Sigmoid colon (tissue), 4 donors: ENCODE measurements around the gene MED13L.

Experiments used
- EP300 ChIP-seq, 4 donors: sonication (generic); formaldehyde crosslinking; IDR thresholded peaks; one replicate each; pipeline ENCODE4 v1.6.1; 2017; ENCODE audit warnings: antibody characterized with exemption in 4 of 4
- POLR2AphosphoS5 ChIP-seq, 4 donors: sonication (generic); formaldehyde crosslinking; IDR thresholded peaks; one replicate each; pipeline ENCODE4 v1.6.1; 2017; ENCODE audit warnings: antibody characterized with exemption in 4 of 4
- TF ChIP-seq, protein P1 (sequence below), 4 experiments: fragments of 450-650 bp in 3 of 4; fragments of 200-600 bp in 1 of 4; IDR thresholded peaks; one replicate each; pipeline ENCODE4 v1.5.1; 2016 to 2019; ENCODE audit warnings: antibody characterized with exemption in 4 of 4, mild to moderate bottlenecking in 3 of 4, moderate library complexity in 2 of 4

DNA sequence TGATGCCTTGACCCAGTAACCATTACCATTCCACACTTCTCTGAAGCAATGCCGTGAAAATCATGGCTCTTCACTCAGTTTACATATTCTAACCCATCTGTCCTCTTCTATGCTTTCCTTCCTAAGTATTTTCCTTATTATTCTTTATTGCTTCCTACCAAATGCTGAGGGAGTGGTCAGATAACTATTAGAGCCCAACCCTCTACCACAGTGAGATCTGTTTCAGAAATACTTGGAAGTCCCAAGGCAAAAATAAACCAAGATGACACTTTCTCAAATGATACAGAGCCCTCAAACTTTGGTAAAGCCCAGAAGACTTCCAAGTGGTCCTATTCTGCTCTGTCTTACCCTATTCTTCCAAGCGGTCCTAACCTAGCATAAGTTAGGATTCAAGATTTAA, 68.0 kb downstream of the MED13L start:
- TF ChIP-seq, protein P1, sequence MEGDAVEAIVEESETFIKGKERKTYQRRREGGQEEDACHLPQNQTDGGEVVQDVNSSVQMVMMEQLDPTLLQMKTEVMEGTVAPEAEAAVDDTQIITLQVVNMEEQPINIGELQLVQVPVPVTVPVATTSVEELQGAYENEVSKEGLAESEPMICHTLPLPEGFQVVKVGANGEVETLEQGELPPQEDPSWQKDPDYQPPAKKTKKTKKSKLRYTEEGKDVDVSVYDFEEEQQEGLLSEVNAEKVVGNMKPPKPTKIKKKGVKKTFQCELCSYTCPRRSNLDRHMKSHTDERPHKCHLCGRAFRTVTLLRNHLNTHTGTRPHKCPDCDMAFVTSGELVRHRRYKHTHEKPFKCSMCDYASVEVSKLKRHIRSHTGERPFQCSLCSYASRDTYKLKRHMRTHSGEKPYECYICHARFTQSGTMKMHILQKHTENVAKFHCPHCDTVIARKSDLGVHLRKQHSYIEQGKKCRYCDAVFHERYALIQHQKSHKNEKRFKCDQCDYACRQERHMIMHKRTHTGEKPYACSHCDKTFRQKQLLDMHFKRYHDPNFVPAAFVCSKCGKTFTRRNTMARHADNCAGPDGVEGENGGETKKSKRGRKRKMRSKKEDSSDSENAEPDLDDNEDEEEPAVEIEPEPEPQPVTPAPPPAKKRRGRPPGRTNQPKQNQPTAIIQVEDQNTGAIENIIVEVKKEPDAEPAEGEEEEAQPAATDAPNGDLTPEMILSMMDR (IDR thresholded peaks at IDR 0.05) = no peak
- no peak for TF ChIP-seq POLR2AphosphoS5 (IDR thresholded peaks at IDR 0.05)
- no peak for TF ChIP-seq EP300 (IDR thresholded peaks at IDR 0.05)
